Activated T-helper 1 cell treated with anti-CD3 and anti-CD28 coated beads, Interleukin-12 subunit alpha, Interleukin-12 subunit beta, Interleukin-2, Interleukin-4 antibody, amounts not matched to agents 30 ng/mL and 10 ng/mL and 1 ng/mL, durations not matched to agents 14 hours and 24 hours and 36 hours (primary cell): ENCODE results near the gene TNNI2. TPM values are rescaled to one million over a fixed set of nuclear protein-coding genes. Genes with fewer than 3 reads are reported as not detected.
"Not testable (repeated sequence)": the region's sequence is repeated elsewhere in the genome, so short reads cannot be mapped to it uniquely, and the experiment has no call there.

Experiments used
- DNase-seq: peaks from one replicate; pipeline ENCODE4 v3.0.0; 2021; ENCODE audit warnings: low spot score
- H3K27ac Mint-ChIP-seq: one replicate; pipeline ENCODE4 v1.8.0; 2021; ENCODE audit warnings: mild to moderate bottlenecking, mixed read lengths
- H3K27me3 Mint-ChIP-seq: one replicate; pipeline ENCODE4 v1.8.0; 2022; ENCODE audit warnings: mild to moderate bottlenecking, moderate library complexity, mixed read lengths; ENCODE audit not compliant: insufficient read depth
- H3K36me3 Mint-ChIP-seq: one replicate; pipeline ENCODE4 v1.8.0; 2021; ENCODE audit warnings: low read depth, mixed read lengths
- H3K4me1 Mint-ChIP-seq: one replicate; pipeline ENCODE4 v1.8.0; 2021; ENCODE audit warnings: low read depth, mixed read lengths
- H3K4me3 Mint-ChIP-seq: one replicate; pipeline ENCODE4 v1.8.0; 2021; ENCODE audit warnings: mild to moderate bottlenecking, moderate library complexity, mixed read lengths
- H3K9me3 Mint-ChIP-seq: one replicate; pipeline ENCODE4 v1.8.0; 2021; ENCODE audit warnings: mixed read lengths
- intact Hi-C: fragments of 100-400 bp; cut with micrococcal nuclease; formaldehyde crosslinking; loops from one replicate; pipeline ENCODE4 v1.15.1; 2024
- total RNA-seq: library from RNA; stranded (reverse); gene quantifications from 2 replicates; pipeline ENCODE4 v1.2.3, GENCODE V29; 2022

Gene TNNI2
- not detected in 2 replicates for total RNA-seq

DNA sequence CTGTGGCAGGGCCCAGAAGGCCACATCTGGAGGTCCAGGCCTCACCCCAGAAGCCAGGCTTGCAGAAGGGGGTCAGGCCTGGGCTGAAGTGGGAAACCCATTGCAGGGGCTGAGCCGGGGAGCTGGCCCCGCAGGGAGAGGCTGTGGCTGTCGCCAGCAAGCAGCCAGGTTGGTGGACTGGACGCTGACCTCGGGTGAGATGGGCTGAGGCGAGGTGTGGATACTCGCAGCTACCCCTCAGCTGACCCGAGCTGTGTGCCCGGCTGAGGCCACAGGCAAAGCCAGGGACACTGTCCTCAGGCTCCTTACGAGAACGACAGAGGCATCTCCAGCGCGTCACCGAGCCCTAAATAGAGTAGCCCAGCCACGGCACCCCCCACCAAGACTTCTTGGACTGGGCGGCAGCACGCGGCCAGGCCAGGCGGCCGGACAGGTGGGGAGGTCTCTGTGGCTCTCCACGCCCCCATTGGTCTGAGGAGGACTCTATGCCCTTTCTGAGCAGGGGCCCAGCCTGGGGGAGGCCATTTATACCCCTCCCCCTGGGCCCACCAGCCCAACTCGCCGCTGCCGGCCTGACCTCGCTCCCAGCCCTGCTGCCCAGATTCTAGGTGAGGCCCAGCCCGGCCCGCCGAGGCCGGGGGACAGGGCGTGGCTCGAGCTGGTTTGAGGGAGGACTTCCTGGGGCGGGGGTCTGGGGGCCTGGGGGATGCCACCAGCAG, at the start of gene TNNI2:
Gene TNNI2, plus strand, starts transcription at position 556 of the 719 bp plus-strand sequence. CDS start 716 bp downstream, outside the sequence.
- Mint-ChIP-seq H3K27ac (no peak within 1 kb of the TSS), H3K27me3 (peaks cover 2% of the 10 kb centered on the region), H3K9me3 (no peaks in the 10 kb centered on the region), H3K4me3 (no peak within 1 kb of the TSS), H3K4me1 (peaks cover 5% of the 10 kb centered on the region), H3K36me3 (no peaks in the 10 kb centered on the region)
- no peak for DNase-seq
- intact Hi-C loops, result loop anchor here (1.0 to 2.0 kb wide), 2 partner anchors 14 to 80 kb away; partner anchors contain the start of gene LSP1

- peaks cover 6% of the 10 kb centered on the region for H3K4me1 Mint-ChIP-seq
- H3K27me3 Mint-ChIP-seq, result peaks cover 13% of the 10 kb centered on the region
- H3K4me3 Mint-ChIP-seq, result no peak overlapping the region
- no peak overlapping the region for H3K27ac Mint-ChIP-seq
- intact Hi-C loops, result no loop called here
- no peaks in the 10 kb centered on the region for H3K9me3 Mint-ChIP-seq
- H3K36me3 Mint-ChIP-seq, result no peaks in the 10 kb centered on the region
- no peak for DNase-seq
Observed at GRCh38 chr11:1791912-1792311, 46.9 kb upstream of the TNNI2 start.

GRCh38 chr11:1792461-1792860, 46.3 kb upstream of the TNNI2 start:
- intact Hi-C loops, result no loop called here
- Mint-ChIP-seq H3K36me3 (no peaks in the 10 kb centered on the region), H3K9me3 (no peaks in the 10 kb centered on the region), H3K4me3 (peak overlapping the region; percentile 65), H3K4me1 (peaks cover 6% of the 10 kb centered on the region), H3K27ac (peak overlapping the region; percentile 58), H3K27me3 (peaks cover 11% of the 10 kb centered on the region)
- DNase-seq, result no peak

DNA sequence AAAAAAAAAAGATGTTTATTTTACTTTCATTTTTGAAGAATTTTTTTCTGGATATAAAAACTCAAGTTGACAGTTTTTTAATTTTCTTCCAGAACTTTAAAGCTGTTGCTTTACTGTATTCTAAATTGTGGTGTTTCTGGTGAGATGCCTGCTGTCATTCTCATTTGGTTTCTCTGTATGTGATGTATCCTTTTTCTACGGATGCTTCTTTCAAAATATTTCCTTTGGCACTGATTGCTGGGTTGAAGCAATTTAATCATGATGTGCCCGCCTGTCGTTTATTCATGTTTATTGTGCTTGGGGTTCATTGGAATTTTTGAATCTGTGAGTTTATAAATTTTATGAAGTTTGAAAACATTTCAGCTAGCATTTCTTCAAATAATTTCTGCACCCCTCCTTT, 45.7 kb upstream of the TNNI2 start:
- Mint-ChIP-seq H3K4me3 (no peak overlapping the region), H3K27ac (no peak overlapping the region), H3K4me1 (peaks cover 6% of the 10 kb centered on the region), H3K27me3 (peaks cover 12% of the 10 kb centered on the region), H3K9me3 (no peaks in the 10 kb centered on the region), H3K36me3 (no peaks in the 10 kb centered on the region)
- no peak for DNase-seq
- intact Hi-C loops, result no loop called here

GRCh38 chr11:1796413-1797011, 42.3 kb upstream of the TNNI2 start:
- no peak overlapping the region for H3K27ac Mint-ChIP-seq
- intact Hi-C loops, result no loop called here
- H3K27me3 Mint-ChIP-seq, result peaks cover 4% of the 10 kb centered on the region
- H3K4me1 Mint-ChIP-seq, result peaks cover 6% of the 10 kb centered on the region
- no peaks in the 10 kb centered on the region for H3K9me3 Mint-ChIP-seq
- no peak overlapping the region for H3K4me3 Mint-ChIP-seq
- H3K36me3 Mint-ChIP-seq, result no peaks in the 10 kb centered on the region
- no peak for DNase-seq

- intact Hi-C loops, result no loop called here
- DNase-seq, result no peak
- Mint-ChIP-seq H3K27ac (no peak overlapping the region), H3K36me3 (no peaks in the 10 kb centered on the region), H3K4me1 (peaks cover 2% of the 10 kb centered on the region), H3K4me3 (no peak overlapping the region), H3K9me3 (no peaks in the 10 kb centered on the region), H3K27me3 (peaks cover 5% of the 10 kb centered on the region)
Observed at GRCh38 chr11:1797391-1798125, 41.2 kb upstream of the TNNI2 start.

GRCh38 chr11:1803246-1803645, 35.5 kb upstream of the TNNI2 start:
- no peaks in the 10 kb centered on the region for H3K4me1 Mint-ChIP-seq
- no peak overlapping the region for H3K4me3 Mint-ChIP-seq
- no peak for DNase-seq
- H3K27ac Mint-ChIP-seq, result no peak overlapping the region
- H3K36me3 Mint-ChIP-seq, result no peaks in the 10 kb centered on the region
- no peaks in the 10 kb centered on the region for H3K9me3 Mint-ChIP-seq
- H3K27me3 Mint-ChIP-seq, result peaks cover 5% of the 10 kb centered on the region
- intact Hi-C loops, result no loop called here

DNA sequence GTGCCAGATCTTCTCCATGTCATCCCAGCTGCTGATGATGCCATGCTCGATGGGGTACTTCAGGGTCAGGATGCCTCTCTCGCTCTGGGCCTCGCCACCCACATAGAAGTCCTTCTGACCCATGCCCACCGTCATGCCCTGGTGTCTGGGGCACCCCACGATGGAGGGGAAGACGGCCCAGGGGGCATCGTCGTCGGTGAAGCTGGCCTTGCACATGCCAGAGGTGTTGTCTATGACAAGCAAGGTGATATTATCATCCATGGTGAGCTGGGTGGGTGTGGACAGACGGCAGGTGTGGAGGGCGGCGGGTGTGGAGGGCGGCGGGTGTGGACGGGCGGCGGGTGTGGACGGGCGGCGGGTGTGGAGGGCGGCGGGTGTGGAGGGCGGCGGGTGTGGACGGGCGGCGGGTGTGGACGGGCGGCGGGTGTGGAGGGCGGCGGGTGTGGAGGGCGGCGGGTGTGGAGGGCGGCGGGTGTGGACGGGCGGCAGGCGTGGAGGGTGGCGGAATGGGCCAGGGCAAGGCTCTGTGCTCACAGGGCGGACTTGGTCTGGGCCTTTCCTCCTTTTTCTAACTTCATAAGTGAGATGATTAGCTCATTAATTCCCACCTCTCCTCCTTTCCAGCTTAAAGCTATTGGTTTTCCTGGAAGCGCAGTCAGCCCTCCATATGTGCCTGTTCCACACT, 34.8 kb upstream of the TNNI2 start:
- H3K9me3 Mint-ChIP-seq, H3K27me3 Mint-ChIP-seq, H3K4me1 Mint-ChIP-seq, intact Hi-C loops, H3K4me3 Mint-ChIP-seq, H3K36me3 Mint-ChIP-seq, DNase-seq, H3K27ac Mint-ChIP-seq: not testable (repeated sequence)

GRCh38 chr11:1805525-1805924, 33.3 kb upstream of the TNNI2 start:
- Mint-ChIP-seq H3K27ac (no peak overlapping the region), H3K4me3 (no peak overlapping the region), H3K4me1 (no peaks in the 10 kb centered on the region), H3K36me3 (no peaks in the 10 kb centered on the region), H3K9me3 (no peaks in the 10 kb centered on the region), H3K27me3 (peaks cover 5% of the 10 kb centered on the region)
- intact Hi-C loops, result no loop called here
- no peak for DNase-seq

DNA sequence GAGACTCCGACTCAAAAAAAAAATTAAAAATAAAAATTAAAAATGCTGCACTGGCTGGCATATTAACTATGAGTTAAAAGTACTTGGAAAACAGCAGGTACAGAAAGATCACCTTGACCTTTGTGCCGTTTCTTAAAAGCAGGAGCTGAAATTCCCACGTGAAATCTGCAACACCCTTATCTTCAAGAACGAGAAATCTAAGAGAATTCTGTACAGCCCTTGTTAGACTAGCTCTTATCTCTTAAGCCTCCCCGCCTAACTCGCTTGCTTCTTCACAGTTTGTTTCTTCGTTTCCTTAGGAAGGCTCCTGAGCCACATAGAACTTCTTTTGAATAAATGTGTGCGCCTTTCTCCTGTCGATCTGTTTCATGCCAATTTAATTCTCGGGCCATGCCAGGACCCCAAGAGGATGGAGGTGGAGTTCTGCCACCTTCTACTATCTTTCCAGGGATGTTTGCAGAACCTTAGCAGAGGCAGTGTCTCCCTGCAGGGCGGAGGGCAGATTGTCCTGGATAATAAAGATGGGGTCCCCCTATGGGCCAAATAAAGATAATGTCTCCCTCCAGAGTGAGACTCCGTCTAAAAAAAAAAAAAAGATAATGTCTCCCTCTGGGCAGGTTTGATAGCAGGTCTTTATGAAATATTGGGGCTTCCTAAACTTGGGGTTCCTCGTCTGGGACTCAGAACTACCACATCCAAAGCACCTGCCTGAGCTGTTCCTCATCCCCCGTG, 31.4 kb upstream of the TNNI2 start:
- H3K27ac Mint-ChIP-seq, result no peak overlapping the region
- peaks cover 16% of the 10 kb centered on the region for H3K27me3 Mint-ChIP-seq
- intact Hi-C loops, result no loop called here

GRCh38 chr11:1810761-1811160, 28.0 kb upstream of the TNNI2 start:
- H3K4me1 Mint-ChIP-seq, result no peaks in the 10 kb centered on the region
- peaks cover 14% of the 10 kb centered on the region for H3K27me3 Mint-ChIP-seq
- no peaks in the 10 kb centered on the region for H3K9me3 Mint-ChIP-seq
- no peak overlapping the region for H3K4me3 Mint-ChIP-seq
- intact Hi-C loops, result no loop called here
- H3K27ac Mint-ChIP-seq, result no peak overlapping the region
- no peak for DNase-seq
- H3K36me3 Mint-ChIP-seq, result no peaks in the 10 kb centered on the region

More for the DNA sequence above, 31.4 kb upstream of the TNNI2 start:
- no peak overlapping the region for H3K4me3 Mint-ChIP-seq
- no peaks in the 10 kb centered on the region for H3K36me3 Mint-ChIP-seq
- H3K4me1 Mint-ChIP-seq, result no peaks in the 10 kb centered on the region
- DNase-seq, result no peak
- no peaks in the 10 kb centered on the region for H3K9me3 Mint-ChIP-seq

DNA sequence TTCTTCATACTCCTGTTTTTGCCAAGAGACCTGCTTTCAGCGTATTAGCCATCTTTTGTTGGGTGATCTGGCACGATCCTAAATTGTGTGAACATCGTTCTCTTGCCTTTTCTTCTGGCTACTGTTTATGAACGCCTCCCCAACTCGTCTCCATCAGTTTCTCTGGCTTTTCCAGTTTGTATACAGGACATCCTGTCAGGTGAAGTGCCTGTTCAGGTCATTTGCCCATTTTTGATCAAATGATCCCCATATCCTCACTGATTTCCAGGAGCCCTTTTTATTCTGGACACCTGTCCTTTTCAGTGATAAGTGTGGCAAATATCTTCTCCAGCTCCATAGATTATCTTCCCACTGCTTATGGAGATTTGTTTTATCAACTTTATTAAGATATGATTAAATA, 26.5 kb upstream of the TNNI2 start:
- Mint-ChIP-seq H3K4me1 (no peaks in the 10 kb centered on the region), H3K27ac (no peak overlapping the region), H3K27me3 (peaks cover 14% of the 10 kb centered on the region), H3K4me3 (no peak overlapping the region), H3K9me3 (no peaks in the 10 kb centered on the region), H3K36me3 (no peaks in the 10 kb centered on the region)
- intact Hi-C loops, result no loop called here
- DNase-seq, result no peak
